Stimulated activated CD4-positive, alpha-beta T cell treated with anti-CD3 and anti-CD28 coated beads, Interleukin-2, amount 100 ng/mL, for 48 hours (primary cell): ENCODE data around the gene SYT9.

Experiments
- DNase-seq, 2 donors: peaks; one replicate each; pipeline ENCODE4 v3.0.0-alpha.2; 2020

SYT9 gene, protein sequence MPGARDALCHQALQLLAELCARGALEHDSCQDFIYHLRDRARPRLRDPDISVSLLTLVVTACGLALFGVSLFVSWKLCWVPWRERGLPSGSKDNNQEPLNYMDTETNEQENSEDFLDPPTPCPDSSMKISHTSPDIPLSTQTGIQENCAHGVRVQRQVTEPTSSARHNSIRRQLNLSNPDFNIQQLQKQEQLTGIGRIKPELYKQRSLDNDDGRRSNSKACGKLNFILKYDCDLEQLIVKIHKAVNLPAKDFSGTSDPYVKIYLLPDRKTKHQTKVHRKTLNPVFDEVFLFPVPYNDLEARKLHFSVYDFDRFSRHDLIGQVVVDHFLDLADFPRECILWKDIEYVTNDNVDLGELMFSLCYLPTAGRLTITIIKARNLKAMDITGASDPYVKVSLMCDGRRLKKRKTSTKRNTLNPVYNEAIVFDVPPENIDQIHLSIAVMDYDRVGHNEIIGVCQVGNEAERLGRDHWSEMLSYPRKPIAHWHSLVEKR

DNA sequence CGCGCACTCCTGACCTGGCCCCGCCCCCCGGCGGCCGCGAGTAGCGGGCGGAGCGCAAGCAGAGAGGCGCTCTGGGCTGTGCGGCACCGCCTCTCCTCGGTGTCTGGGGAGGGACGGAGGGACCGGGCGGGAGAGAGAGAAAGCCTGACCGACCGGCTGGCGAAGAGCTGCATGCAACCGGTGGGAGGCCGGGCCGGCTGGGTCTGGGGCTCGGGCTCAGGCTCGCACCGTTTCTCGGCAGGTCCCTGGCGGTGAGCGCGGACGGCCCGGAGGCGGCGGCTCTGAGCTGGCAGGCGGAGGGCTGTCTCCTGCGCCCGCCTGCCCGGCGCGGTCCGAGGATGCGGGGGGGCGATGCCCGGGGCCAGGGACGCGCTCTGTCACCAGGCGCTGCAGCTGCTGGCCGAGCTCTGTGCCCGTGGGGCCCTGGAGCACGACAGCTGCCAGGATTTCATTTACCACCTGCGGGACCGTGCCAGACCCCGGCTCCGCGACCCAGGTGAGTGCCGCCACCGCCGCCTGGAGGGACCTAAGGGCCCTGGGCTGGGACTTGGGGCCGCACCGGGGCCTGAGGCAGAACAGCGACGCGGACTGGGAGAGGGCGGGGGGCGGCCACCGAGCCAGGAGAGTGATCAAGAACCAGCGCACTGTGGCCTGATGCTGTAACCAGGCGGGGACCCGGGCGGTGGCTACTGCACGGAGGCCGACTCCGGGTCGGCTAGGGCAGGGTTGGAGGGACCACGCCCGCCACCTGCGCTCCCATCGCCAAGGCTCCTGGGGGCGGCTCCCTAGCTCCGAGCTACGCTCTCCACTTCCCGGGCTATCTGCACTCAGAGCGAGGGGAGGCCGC is at the start of gene SYT9:
Gene SYT9 (plus strand): TSS at position 69 of the 847 bp plus-strand sequence. CDS start 283 bp downstream, at position 352.
- DNase-seq = peak; percentile 7 to 12

DNA sequence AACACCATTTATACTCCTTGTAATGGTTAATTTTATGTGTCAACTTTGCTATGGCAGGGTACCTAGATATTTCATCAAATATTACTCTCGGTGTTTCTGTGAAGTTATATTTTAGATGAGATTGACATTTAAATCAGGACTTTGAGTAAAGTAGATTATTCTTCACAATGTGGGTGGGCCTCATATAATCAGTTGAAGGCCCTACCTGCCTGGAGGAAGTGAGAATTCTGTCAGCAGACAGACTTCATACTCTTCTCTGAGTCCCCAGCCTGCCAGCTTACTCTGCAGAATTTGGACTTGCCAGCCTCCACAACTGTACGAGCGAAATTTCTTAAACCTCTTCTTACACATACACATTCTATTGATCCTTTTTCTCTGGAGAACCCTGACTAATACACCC is 49.3 kb upstream of the SYT9 start:
- DNase-seq = no peak

GRCh38 chr11:7204778-7205177 is 46.9 kb upstream of the SYT9 start:
- DNase-seq = no peak

DNA sequence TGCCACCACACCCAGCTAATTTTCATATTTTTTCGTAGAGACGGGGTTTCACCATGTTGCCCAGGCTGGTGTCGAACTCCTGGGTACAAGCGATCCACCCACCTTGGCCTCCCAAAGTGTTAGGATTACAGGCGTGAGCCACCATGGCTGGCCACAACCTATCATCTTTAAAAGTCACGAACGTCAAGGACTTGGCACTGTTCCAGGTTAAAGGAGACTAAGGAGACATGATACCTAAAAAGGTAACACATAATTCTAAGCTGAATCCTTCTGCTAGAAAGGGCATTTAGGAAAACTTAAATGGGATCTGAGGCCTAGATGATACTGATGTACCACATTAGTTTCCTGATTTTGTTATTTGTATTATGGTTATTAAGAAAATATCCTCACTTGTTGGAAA is 43.3 kb upstream of the SYT9 start:
- DNase-seq = no peak

DNA sequence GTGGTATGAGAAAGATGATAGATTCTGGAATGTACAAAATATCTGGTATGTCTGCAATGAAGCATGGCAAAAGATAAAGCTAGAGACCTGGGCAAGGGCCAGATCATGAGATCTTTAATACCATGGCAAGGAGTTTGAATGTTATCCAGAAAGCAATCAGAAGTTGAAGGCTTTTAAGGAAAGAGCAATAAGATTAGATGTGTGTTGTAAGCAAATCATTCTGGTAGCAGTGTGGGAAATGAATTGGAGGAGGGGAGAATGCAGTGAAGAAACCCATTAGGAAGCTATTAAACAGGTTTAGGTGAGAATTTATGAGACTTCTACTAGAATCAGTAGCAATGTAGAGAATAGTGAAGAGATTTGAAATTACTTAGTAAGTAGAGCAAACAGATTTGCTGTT is 32.2 kb upstream of the SYT9 start:
- no peak for DNase-seq

GRCh38 chr11:7220636-7221035 is 31.1 kb upstream of the SYT9 start:
- DNase-seq = no peak

DNA sequence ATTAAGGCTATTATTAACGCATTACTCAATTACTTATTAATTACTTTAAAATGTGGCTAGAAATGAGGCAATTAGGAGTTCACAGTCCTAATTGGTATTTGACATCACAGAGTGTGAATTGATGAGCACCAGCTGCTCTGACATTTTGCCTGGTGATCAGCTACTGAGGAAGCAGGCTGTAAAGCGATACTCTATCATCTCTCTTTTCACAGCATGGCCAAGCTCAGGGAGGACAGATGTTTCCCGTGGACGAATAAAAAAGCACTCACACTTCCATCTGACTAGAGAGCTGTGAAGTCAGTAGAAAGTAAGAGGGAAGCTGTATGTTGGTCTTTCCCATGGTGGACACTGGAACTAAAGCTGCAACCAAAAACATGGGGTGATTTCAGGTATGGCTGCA is 29.1 kb upstream of the SYT9 start:
- no peak for DNase-seq

- DNase-seq = no peak
Measured at GRCh38 chr11:7239877-7240276, 11.8 kb upstream of the SYT9 start.

- DNase-seq = no peak
Measured at GRCh38 chr11:7245341-7245740, 6.4 kb upstream of the SYT9 start.

DNA sequence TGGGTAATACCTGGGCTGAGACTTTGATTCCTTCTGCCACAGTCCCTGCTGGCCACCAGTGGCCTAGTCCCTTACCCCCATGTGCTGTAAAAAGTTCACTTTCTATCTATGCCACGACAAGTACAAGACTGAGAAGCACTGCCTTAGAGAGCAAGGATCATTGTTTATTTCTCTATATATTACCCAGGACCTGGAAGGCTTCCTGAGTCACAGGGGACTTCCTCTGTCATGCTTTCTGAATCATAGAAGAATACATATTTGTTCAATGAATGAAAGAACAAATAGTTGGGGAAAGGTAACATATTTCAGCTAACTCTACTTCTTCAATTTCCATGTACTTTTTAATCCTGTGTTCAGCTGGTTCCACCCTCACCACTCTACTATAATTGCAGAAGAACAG is 5.5 kb upstream of the SYT9 start:
- no peak for DNase-seq

GRCh38 chr11:7250166-7250565 is 1.5 kb upstream of the SYT9 start:
- DNase-seq = no peak

DNA sequence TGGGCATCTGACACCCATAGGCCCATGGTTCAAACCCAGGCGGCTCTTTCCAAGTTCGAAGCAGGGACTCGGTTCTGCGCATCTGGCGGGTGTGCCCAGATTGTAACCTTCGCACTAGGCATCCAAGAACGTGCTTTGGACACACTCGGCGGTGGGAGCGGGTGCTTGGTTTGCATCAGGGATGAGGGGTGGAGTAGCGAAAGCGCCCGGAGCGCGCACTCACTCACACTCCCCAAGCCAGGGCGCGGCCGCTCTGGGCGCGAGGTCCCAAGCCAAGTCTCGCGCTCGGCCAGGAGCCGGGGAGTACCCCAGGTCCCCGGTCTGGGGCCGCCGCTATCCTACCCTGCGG is 243 bp upstream of the SYT9 start:
- DNase-seq = no peak

DNA sequence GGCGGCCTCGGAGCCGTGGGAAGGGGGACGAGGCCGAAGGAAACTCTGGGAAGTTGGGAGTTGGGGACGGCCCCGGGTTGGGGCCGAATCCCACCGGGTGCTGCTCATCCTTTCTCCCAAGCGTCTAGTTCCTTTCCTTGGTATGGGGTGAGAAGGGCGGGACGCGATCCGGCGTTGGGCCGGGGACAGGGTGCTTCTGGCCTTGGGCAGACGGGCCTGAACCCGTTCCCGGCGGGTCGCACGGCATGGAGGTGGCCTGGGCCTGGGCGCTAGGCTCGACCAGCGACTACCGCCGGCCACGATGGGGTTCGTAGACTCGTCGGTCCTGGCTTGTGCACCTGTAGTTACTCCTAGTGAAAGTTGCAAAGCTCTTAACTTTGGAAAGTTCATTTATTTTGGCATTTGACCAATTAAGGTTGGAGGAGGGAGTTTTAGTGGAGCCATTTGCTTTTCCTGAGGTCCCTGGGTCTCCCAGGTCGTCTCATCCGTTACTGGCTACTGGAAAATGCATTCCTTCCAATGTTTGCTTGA is 1.0 kb downstream of the SYT9 start:
- DNase-seq = no peak

GRCh38 chr11:7253800-7254199 is 2.1 kb downstream of the SYT9 start:
- no peak for DNase-seq

DNA sequence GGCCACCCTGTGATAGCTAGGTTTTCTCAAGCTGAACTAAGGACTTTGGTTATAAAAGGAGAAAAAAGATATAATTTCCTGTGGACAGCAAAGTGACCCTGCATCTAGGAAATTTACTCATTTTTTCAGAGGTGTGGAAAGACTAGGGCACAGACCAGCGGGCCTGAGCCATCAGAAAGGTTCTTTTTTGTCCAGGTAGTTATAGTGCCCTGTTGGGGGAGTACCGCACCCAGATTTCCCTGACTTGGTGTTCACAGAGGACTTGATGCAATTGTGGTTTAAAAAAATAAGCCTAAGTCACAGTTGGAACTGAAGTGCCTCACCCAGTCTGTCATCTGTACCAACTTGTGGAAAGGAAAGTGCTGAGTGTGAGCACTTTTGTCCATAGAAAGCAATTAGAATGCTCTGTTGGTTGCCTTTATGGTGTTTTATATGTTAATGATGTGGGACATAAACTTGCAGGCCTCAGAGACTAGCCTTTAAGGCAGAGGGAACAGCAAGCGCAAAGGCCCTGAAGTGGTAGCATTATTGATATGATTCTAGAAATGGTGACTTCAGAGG is 3.1 kb downstream of the SYT9 start:
- no peak for DNase-seq

GRCh38 chr11:7256943-7257342 is 5.2 kb downstream of the SYT9 start:
- DNase-seq = no peak

GRCh38 chr11:7257724-7258123 is 6.0 kb downstream of the SYT9 start:
- DNase-seq = no peak

- DNase-seq = no peak
Measured at GRCh38 chr11:7261578-7261977, 9.9 kb downstream of the SYT9 start.

DNA sequence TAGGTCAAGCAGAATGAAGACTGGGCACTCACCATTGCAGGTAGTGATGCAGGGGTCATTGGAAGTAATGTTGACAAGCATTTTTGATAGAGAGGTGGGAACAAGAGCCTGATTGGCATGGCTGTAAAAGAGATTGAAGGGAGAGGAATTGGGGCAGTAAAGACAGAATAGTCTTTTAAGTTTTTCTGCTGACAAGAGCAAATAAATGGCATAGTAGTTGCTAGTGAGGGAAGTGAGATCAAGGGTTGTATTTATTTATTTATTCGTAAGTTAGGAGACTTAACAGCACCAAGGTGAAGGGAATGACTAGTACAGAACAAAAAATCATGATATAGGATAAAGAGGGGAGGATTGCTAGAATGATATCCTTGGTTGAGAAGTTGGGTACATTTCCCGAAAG is 11.0 kb downstream of the SYT9 start:
- DNase-seq = no peak

- no peak for DNase-seq
Measured at GRCh38 chr11:7263842-7264241, 12.1 kb downstream of the SYT9 start.

DNA sequence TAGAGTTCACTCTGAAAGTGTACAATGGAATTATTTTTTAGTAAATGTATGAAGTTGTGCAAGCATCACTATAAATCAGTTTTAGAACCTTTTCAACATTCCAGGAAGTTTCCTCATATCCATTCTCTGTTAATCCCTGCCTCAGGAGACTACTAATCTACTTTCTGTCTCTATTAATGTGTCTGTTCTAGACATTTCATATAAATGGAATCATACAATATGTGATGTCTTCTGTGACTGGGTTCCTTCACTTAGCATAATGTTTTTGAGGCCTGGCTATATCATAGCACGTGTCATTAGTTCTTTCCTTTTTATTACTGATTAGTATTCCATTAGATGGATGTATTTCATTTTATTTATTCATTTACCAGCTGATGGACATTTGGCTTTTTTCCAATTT is 17.1 kb downstream of the SYT9 start:
- DNase-seq = no peak

GRCh38 chr11:7270233-7270865 is 18.6 kb downstream of the SYT9 start:
- no peak for DNase-seq

- no peak for DNase-seq
Measured at GRCh38 chr11:7272373-7272772, 20.7 kb downstream of the SYT9 start.
